HEK293 (cell line): ENCODE data around the gene IKZF4.

Experiments used
- CTCF ChIA-PET: fragments of 350-600 bp; formaldehyde crosslinking; extraction: SDS; loops from one replicate; lab custom pipeline; 2021; ENCODE audit warnings: antibody characterized with exemption; lab: Yijun Ruan, JAX
- POLR2A ChIA-PET: fragments of 300-600 bp; formaldehyde crosslinking; extraction: SDS; loops from one replicate; lab custom pipeline; 2020; ENCODE audit warnings: antibody characterized with exemption, inconsistent platforms; lab: Yijun Ruan, JAX
- H3K27ac ChIP-seq: fragments of 200-500 bp; sonication (Bioruptor generic); 2 replicates; pipeline ENCODE4 v1.5.1; 2014; ENCODE audit warnings: low read depth, low read length, control low read depth, inconsistent platforms; ENCODE audit errors: extremely low read depth
- H3K36me3 ChIP-seq, 2 experiments: fragments of 200-500 bp in 1 of 2; sonication (Bioruptor generic) in 1 of 2; 1 replicate in 1 of 2; 2 replicates in 1 of 2; pipeline ENCODE4 v1.5.1; 2014 to 2017; ENCODE audit warnings: inconsistent platforms in 2 of 2, low read length in 2 of 2; ENCODE audit not compliant: control insufficient read depth in 2 of 2, insufficient read depth in 1 of 2
- H3K4me1 ChIP-seq: fragments of 200-500 bp; sonication (Bioruptor generic); 2 replicates; pipeline ENCODE4 v1.5.1; 2014; ENCODE audit warnings: mild to moderate bottlenecking, low read length, inconsistent platforms; ENCODE audit not compliant: control insufficient read depth, insufficient read depth
- H3K4me3 ChIP-seq: 2 replicates; pipeline ENCODE4 v1.5.1; 2011; ENCODE audit warnings: low read depth, mild to moderate bottlenecking, control low read depth, low read length, moderate library complexity
- H3K9me3 ChIP-seq: fragments of 200-500 bp; sonication (Bioruptor generic); 2 replicates; pipeline ENCODE4 v1.5.1; 2014; ENCODE audit warnings: low read depth, low read length, inconsistent platforms; ENCODE audit not compliant: control insufficient read depth, insufficient read depth
- BCL6B ChIP-seq: fragments of 450-650 bp; formaldehyde crosslinking; IDR thresholded peaks from 2 replicates; pipeline ENCODE4 v1.5.1; 2017; ENCODE audit warnings: missing biosample characterization, missing genetic modification characterization
- GLI2 ChIP-seq: fragments of 450-650 bp; formaldehyde crosslinking; IDR thresholded peaks from 2 replicates; pipeline ENCODE4; 2017; ENCODE audit warnings: missing biosample characterization, missing genetic modification characterization, low read depth, borderline replicate concordance
- PATZ1 ChIP-seq: fragments of 450-650 bp; formaldehyde crosslinking; IDR thresholded peaks from 2 replicates; pipeline ENCODE4 v1.5.1; 2016; ENCODE audit warnings: missing biosample characterization, missing genetic modification characterization
- SCRT2 ChIP-seq: fragments of 450-650 bp; formaldehyde crosslinking; IDR thresholded peaks from 2 replicates; pipeline ENCODE4 v1.5.1; 2016; ENCODE audit warnings: missing biosample characterization, missing genetic modification characterization
- YY2 ChIP-seq: fragments of 450-650 bp; formaldehyde crosslinking; IDR thresholded peaks from 2 replicates; pipeline ENCODE4 v1.5.1; 2016; ENCODE audit warnings: missing biosample characterization, missing genetic modification characterization
- ZBTB17 ChIP-seq: fragments of 450-650 bp; formaldehyde crosslinking; IDR thresholded peaks from 2 replicates; pipeline ENCODE4 v1.5.1; 2016; ENCODE audit warnings: missing biosample characterization, missing genetic modification characterization
- ZNF138 ChIP-seq: fragments of 450-650 bp; formaldehyde crosslinking; IDR thresholded peaks from 2 replicates; pipeline ENCODE4 v1.5.1; 2016; ENCODE audit warnings: missing biosample characterization, missing genetic modification characterization, borderline replicate concordance
- ZNF155 ChIP-seq: fragments of 450-650 bp; formaldehyde crosslinking; IDR thresholded peaks from 2 replicates; pipeline ENCODE4 v1.5.1; 2016; ENCODE audit warnings: missing biosample characterization, missing genetic modification characterization
- ZNF2 ChIP-seq: fragments of 450-650 bp; formaldehyde crosslinking; IDR thresholded peaks from 2 replicates; pipeline ENCODE4 v1.5.1; 2016; ENCODE audit warnings: missing biosample characterization, missing genetic modification characterization
- ZNF211 ChIP-seq: fragments of 450-650 bp; formaldehyde crosslinking; IDR thresholded peaks from 2 replicates; pipeline ENCODE4 v1.5.1; 2016; ENCODE audit warnings: low read depth, missing biosample characterization, missing genetic modification characterization
- ZNF221 ChIP-seq: fragments of 450-650 bp; formaldehyde crosslinking; IDR thresholded peaks from 2 replicates; pipeline ENCODE4 v1.5.1; 2017; ENCODE audit warnings: missing biosample characterization, missing genetic modification characterization, borderline replicate concordance
- ZNF23 ChIP-seq: fragments of 450-650 bp; formaldehyde crosslinking; IDR thresholded peaks from 2 replicates; pipeline ENCODE4 v1.5.1; 2016; ENCODE audit warnings: missing biosample characterization, missing genetic modification characterization, borderline replicate concordance
- ZNF239 ChIP-seq: fragments of 450-650 bp; formaldehyde crosslinking; IDR thresholded peaks from 2 replicates; pipeline ENCODE4 v1.5.1; 2016; ENCODE audit warnings: missing biosample characterization, missing genetic modification characterization
- ZNF362 ChIP-seq: fragments of 450-650 bp; formaldehyde crosslinking; IDR thresholded peaks from 2 replicates; pipeline ENCODE4 v1.5.1; 2016; ENCODE audit warnings: missing biosample characterization, missing genetic modification characterization
- ZNF423 ChIP-seq: fragments of 450-650 bp; formaldehyde crosslinking; IDR thresholded peaks from 2 replicates; pipeline ENCODE4 v1.5.1; 2016; ENCODE audit warnings: missing biosample characterization, missing genetic modification characterization
- ZNF621 ChIP-seq: fragments of 450-650 bp; formaldehyde crosslinking; IDR thresholded peaks from 2 replicates; pipeline ENCODE4 v1.5.1; 2017; ENCODE audit warnings: missing biosample characterization, missing genetic modification characterization

Gene IKZF4

GRCh38 chr12:56011509-56012090, 9.2 kb upstream of the IKZF4 start:
- no peak overlapping the region for H3K4me3 ChIP-seq
- no peaks in the 10 kb centered on the region for H3K9me3 ChIP-seq
- H3K27ac ChIP-seq, result no peak overlapping the region
- no peak for TF ChIP-seq ZNF2
- no peak for TF ChIP-seq ZNF423 (tag by site-specific recombination)
- no peak for TF ChIP-seq ZNF239 (tag by site-specific recombination)
- no peak for TF ChIP-seq ZNF221 (tag by site-specific recombination)
- no peak for TF ChIP-seq ZNF621 (tag by site-specific recombination)
- H3K4me1 ChIP-seq, result no peaks in the 10 kb centered on the region; the same call in 1 of the 2 replicates
- CTCF ChIA-PET, result interaction anchor here (0.5 to 1.1 kb wide), 3 partner anchors 18 to 562 kb away, joined by 3 read pairs; no protein-coding TSS in a partner anchor
- no peaks in the 10 kb centered on the region for H3K36me3 ChIP-seq
- POLR2A ChIA-PET, result interaction anchor here (0.6 kb wide), 1 partner anchor 194 kb away, joined by 3 read pairs; the partner anchor contains the start of genes ORMDL2 and SARNP

- no peaks in the 10 kb centered on the region for H3K9me3 ChIP-seq
- H3K4me3 ChIP-seq, result no peak overlapping the region
- no peaks in the 10 kb centered on the region for H3K4me1 ChIP-seq
- TF ChIP-seq ZNF2 (no peak), GLI2 (tag by site-specific recombination) (no peak), ZNF155 (tag by site-specific recombination) (no peak), YY2 (tag by site-specific recombination) (no peak), ZNF239 (tag by site-specific recombination) (no peak), SCRT2 (tag by site-specific recombination) (no peak), ZNF211 (tag by site-specific recombination) (no peak), BCL6B (no peak), ZNF23 (tag by site-specific recombination) (no peak)
- CTCF ChIA-PET, result interaction anchor here (0.6 to 3.6 kb wide), 5 partner anchors 12 to 175 kb away, joined by 3 to 15 read pairs (median 4); partner anchors contain the start of gene SUOX
- peaks cover 0 to 5% of the 10 kb centered on the region in 2 experiments; a peak in 1 of 3 replicates for H3K36me3 ChIP-seq
- H3K27ac ChIP-seq, result no peak overlapping the region
- POLR2A ChIA-PET, result interaction anchor here (0.6 to 1.7 kb wide), 4 partner anchors 17 to 184 kb away, joined by 3 to 7 read pairs (median 5); partner anchors contain the start of genes DNAJC14, RAB5B and SUOX
These were observed 7.4 kb upstream of the IKZF4 start for GRCh38 chr12:56013482-56013881.

GRCh38 chr12:56014205-56014604, 6.6 kb upstream of the IKZF4 start:
- Histone ChIP-seq H3K4me3 (no peak overlapping the region), H3K36me3 (peaks cover 0 to 5% of the 10 kb centered on the region in 2 experiments; a peak in 1 of 3 replicates), H3K4me1 (no peaks in the 10 kb centered on the region), H3K9me3 (no peaks in the 10 kb centered on the region), H3K27ac (no peak overlapping the region)
- TF ChIP-seq PATZ1 (tag by site-specific recombination) (no peak), ZBTB17 (0 out of 2 replicates have a peak, but pooled peaks have one; percentile 21)
- ChIA-PET POLR2A (interaction anchor here (0.7 to 1.7 kb wide), 3 partner anchors 17 to 87 kb away, joined by 3 to 7 read pairs (median 7); partner anchors contain the start of genes RAB5B and SUOX), CTCF (interaction anchor here (0.7 to 3.6 kb wide), 5 partner anchors 13 to 174 kb away, joined by 3 to 15 read pairs (median 4); partner anchors contain the start of gene SUOX)

- CTCF ChIA-PET, result no interaction called here
These were observed 3.7 kb upstream of the IKZF4 start for GRCh38 chr12:56017181-56017580.

More at GRCh38 chr12:56017181-56017580, 3.7 kb upstream of the IKZF4 start:
- Histone ChIP-seq H3K9me3 (no peaks in the 10 kb centered on the region), H3K4me1 (no peaks in the 10 kb centered on the region), H3K27ac (no peak overlapping the region), H3K36me3 (peaks cover 0 to 7% of the 10 kb centered on the region in 2 experiments; a peak in 1 of 3 replicates), H3K4me3 (no peak overlapping the region)
- TF ChIP-seq ZNF362 (no peak), ZNF138 (no peak), GLI2 (tag by site-specific recombination) (no peak)
- POLR2A ChIA-PET, result no interaction called here
